HG03342 (cell line): ENCODE data around the gene HASPIN.
A peak's percentile ranks its signal among the peaks of the same experiment; 100 is the strongest.

Experiments
- ATAC-seq: cut with Tn5 transposase; IDR thresholded peaks from one replicate; pipeline ENCODE4 v1.9.1; 2021; ENCODE audit warnings: mild to moderate bottlenecking, moderate library complexity; ENCODE audit not compliant: unreplicated experiment

Gene HASPIN

DNA sequence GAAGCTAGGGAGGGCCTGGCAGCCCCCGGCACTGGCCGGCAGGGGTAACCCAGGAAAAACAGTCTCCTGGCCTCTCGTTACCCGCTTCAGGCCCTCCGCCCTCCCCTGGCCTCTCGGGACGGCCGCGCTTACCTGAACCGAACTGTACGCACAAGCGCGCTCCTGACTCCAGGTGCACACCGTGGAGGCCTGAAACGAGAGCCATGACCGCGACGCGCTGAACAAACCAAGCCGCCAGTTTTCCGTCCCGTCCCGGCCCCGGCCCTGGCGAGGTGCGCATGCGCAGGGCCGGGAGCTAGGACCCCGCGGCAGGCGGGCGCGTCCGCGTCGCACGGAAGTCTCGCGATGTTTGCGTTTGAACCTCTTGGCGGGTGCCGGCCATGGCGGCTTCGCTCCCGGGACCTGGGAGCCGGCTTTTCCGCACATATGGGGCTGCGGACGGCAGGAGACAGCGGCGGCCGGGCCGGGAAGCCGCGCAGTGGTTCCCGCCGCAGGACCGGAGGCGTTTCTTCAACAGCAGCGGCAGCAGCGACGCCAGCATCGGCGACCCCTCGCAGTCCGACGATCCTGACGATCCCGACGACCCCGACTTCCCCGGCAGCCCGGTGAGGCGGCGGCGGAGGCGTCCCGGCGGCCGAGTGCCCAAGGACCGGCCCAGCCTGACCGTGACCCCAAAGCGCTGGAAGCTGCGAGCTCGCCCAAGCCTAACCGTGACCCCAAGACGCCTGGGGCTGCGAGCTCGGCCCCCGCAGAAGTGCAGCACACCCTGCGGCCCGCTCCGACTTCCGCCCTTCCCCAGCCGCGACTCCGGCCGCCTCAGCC lies at the start of gene HASPIN:
Gene HASPIN, plus strand, starts transcription at position 348 of the 822 bp plus-strand sequence. Its CDS starts 33 bp downstream, at position 381.
- peak; percentile 76 for ATAC-seq

DNA sequence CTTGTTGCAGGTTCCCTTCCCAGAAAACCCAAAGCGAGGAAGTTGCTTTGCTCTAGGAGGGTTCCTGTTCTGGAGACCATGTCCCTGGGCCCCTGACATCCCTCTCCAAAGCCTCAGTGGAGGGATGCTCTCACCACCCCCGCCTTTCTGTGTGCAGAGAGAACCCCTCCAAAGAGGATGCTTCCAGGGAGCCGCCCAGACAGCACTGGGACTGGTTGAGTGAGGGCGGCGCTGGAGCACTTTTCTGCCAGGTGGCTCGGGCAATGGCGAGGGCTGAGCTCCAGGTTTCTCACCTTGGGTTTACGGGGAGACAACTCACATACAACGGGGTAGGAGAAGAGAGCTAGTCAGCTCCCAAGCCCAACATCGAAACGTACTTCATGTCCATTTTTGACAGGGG lies 47.8 kb upstream of the HASPIN start:
- ATAC-seq, result no peak

DNA sequence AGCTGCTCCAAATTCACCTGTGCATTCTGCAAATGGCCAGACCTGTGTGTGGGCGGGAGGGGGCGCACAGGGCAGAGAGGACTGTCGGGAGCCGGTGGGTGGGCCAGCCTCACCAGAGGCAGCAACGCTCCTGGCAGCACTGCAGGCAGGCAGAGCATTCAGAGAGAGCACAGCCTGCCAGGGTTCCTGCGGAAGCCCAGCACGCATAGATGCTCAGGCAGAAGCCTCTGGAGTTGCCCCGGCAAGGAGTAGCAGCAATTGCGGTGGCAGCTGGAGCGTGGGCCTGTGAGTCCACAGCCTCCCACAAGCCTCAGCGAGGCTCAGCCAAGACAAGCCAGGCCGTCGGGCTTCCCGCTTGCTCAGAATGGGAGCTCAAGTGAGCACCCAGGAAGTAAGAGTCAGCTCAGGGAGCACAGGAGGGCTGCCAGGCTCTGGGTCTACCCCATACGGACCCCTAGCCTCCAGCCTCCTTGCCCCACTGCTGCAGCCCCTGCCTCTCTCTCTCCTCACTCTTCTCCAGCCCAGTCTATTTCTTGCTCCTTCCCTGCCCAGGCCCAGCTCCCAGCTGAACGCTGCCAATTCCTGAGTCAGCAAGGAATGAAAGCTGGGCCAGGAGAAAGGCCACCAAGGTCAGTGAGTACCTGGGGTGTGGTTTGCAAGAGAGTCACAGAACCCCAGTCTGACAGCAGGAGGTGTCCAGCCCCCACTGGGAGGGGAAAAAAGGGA lies 45.4 kb upstream of the HASPIN start:
- no peak for ATAC-seq

DNA sequence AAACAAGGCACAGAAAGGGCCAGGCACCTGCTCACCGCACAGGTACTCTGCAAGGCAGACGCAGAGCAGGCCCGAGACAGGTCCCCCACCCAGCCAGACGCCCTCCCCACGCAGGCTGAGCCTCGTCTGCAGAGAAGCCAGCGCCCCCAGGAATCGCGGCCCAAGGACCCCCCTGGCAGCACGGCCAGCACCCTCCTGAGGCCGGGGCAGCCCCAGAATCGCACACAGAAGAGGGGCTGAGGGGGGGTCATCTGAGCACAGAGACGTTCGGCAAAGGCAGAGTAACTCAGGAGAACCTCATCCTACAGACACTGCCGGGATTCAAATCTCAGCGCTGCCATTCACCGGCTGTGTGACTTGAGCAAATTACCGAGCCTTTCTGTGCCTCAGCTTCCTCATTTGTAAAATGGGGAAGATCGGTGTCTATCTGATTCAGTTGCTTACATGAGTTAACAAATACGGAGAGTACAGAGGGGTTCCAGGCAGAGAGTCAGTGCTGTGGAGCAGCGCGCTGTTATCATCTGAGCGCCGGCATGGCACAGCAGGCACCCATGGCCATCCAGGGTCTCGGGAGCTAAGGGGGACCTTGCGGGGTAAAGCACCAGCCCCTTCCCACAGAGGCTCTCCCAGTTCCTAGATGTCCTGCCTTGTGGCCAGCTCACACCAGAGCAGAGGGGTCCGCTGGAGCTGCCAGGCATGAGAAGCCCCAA lies 44.7 kb upstream of the HASPIN start:
- ATAC-seq, result no peak

DNA sequence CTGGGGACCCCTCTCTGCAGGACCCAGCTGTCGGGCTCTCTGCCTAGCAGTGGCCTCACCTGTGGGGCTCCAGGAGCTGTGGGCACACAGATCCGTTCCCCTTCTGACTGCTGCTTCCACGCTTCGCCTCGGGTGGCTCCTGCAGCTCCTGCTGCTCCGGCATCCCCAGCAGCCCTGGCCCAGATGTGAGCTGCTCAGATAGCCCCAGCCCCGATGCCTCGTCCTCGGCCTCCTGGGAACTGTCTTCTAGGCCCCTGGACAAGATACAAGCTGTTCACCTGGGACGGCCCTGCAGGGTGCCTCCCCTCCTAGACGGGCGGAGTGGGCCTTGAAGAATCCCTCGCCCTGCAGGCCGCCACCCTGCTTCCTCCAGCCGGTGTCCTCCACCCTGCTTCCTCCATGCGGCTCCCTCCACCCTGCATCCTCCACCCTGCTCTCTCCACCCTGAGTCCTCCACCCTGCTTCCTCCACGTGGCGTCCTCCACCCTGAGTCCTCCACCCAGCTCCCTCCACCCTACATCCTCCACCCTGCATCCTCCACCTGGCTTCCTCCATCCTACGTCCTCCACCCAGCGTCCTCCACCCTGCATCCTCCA lies 44.1 kb upstream of the HASPIN start:
- no peak for ATAC-seq

DNA sequence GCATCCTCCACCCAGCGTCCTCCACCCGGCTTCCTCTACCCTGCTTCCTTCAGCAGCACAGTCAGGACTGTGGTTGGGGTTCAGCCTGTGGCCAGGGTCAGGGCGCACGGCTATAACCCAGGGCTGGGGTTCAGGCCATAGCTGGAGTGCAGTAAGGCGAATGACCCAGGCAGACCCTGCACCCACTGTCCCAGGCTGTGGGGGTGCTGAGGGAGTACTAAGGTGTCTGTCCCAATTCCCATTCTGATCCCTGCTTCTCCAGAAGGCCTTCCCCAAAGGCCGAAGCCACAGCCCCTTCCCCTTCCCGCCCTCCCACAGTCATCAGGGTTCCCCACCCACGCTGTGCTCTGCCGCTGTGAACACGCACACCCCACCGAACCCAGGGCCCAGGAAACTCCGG lies 42.6 kb upstream of the HASPIN start:
- ATAC-seq, result no peak

DNA sequence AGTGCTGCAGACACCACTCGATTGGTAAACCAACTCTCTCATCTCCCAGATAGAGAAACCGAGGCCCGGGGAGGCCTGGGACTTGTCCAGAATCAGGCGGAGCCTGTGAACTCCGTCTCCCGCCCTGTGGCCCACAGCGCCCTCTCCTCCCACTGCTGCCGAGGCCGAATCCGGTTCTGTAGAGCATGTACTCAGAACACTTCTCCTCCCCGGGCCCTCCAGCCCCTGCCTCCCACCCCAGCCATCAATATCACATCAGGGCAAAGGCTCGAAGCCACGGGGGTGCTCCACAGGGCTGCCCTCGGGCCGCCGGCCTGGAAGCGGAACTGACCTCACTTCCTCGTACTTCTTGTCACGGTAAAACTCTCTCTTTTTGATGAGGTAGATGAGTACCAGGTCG lies 42.1 kb upstream of the HASPIN start:
- no peak for ATAC-seq

DNA sequence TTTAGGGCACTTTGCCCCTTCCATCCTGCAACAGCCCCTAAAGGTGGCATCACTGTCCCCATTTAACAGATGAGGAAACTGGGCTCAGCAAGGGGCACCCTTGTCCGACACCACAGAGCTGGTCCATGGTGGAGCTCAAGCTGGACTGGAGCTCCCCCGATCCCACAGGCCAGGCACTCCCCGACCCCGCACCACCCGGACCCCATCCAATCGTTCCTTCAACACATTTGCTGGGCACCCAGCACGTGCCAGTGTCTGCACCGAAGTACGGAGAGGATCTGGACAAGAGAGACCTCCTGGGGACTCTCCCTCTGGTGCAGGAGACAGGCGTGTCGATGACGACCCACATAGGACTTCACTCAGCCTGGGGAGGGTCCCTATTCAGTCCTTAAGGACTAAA lies 41.7 kb upstream of the HASPIN start:
- no peak for ATAC-seq

DNA sequence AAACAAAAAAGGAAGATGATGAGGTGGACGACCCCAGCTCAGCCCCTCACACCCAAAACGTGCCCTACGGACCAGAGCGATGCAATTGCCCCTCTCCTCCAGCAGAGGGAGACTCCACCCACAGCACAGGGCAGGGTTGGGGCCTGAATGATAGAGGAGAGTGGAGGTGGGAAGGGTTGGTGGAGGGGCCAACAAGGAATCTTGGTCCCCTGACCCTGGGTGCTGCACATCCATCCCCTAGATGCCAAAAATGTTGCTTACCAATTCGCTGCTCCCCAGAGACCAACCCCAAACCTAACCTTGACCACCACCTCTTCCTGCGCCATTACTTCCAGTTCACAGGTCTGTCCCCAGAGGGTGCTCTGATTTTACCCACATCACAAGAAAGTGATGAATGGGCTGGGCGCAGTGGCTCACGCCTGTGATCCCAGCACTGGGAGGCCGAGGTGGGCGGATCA lies 40.6 kb upstream of the HASPIN start:
- ATAC-seq, result no peak

DNA sequence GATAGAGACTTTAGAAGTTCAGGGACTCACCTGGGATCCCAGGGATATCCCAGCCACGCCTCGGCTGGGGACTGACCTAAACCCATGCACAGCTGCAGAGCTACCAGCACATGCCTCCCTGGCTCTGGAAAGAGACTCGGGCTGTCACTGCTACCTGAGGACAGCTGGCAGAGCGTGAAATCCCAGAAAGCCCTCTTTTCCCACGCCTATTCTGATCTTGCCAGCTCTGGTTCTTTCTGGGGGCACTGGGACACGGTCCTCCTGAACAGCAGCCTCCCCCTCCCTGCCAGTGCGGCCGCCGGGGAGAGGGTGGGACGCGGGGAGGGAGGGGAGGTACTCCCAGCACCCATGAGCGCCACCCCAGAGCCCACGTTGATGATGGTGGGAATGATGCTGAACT lies 38.5 kb upstream of the HASPIN start:
- no peak for ATAC-seq

DNA sequence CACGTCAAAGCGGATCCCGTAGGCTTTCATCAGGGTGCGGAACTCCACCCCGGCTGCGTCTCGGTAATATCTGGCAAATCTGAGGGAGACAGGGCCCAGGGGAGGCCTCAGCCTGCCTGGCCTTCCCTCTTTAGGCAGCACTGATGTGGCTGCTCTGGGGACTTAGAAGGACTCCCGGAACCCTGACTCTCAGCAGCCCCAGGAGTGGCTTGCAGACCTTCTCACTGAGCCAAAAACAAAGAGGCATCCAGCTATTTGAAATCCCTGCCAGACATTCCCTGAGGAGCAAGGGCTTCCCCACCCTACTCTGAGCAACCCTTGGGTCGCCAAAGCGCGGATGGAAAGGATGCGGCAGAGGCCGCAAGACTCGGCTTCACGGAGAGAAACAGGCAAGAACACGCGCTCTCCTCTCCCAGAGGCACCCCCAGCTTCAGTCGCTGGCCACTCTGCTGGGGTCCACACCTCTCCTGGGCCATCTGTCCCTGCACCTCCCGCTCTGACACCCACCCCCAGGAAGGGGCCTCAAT lies 35.6 kb upstream of the HASPIN start:
- ATAC-seq, result no peak

DNA sequence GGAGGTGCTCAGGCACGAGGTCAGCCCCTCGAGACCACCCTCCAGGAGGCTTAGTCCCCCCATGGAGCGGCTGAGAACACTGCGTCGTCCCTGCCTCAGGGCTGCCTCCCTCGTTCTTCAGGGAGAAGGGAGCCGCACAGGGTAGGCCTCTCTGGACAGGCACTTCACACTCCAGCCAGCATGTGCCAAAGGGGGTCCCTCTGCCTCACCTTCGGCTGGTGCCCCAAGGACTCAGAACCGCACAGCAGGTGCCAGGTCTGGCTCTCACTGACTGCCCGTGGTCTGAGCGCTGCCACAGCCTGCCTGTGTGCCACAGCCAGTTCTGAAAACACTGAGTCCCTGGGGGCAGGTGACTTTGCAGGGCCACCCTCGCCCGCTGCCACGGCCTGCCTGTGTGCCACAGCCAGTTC lies 34.8 kb upstream of the HASPIN start:
- ATAC-seq, result no peak

DNA sequence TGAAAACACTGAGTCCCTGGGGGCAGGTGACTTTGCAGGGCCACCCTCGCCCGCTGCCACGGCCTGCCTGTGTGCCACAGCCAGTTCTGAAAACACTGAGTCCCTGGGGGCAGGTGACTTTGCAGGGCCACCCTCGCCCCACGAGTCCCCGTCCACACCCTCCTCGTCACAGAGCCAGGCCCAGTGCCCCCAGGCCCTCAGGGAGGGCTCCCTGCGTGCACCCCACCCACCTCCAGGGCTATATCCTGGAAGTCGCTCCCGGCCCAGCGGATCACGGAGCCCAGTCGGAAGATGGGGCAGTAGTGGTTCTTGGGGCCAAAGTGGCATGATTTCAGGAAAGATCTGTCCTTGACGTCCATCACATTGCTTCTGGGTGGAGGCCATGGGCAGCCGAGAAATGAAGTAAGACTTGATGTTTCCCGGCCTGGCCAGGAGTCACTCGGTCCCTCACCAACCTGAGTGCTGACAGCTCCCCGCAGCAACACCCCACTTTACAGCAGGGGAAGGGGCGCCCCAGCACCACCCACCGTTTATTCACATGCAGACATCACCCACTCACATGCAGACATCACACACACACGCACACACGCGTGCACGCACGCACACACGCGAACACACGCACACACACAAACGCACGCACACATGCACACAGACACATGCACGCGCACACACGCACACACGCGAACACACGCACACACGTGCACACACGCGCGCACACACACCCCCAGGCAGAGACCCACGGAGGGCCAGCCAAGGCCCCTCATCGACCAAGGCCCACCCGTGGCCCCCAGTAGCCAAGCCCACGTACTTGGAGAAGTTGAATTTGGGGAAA lies 34.2 kb upstream of the HASPIN start:
- no peak for ATAC-seq

DNA sequence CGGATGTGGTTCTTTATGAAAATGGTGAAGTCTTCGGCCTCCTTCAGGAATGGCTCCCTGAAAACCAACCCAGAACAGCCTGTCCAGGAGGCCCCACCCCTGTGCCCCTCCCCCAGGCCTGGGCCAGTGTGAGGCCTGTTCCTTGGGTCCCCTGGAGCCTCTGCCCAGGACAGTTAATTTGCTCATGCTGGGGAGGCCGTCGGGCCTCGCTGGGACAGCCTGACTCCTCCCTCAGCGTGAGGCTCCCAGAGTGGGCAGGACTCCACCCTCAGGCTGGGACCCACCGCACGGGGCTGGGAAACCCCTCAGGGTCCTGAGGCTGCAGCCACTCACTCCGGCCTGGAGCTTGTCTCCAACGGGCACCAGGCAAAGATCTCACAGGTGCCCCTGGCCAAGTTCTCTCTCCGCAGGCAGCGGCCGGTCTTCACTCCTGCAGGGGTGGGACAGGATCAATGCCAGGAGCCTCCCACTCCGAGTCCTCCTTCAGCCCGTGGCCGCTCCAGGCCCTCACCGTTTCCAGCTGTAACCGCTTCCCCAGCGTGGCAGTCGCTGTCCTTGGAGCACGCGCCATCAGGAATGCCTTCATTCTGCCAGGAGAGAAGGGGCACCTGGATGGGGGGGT lies 33.5 kb upstream of the HASPIN start:
- ATAC-seq, result no peak

DNA sequence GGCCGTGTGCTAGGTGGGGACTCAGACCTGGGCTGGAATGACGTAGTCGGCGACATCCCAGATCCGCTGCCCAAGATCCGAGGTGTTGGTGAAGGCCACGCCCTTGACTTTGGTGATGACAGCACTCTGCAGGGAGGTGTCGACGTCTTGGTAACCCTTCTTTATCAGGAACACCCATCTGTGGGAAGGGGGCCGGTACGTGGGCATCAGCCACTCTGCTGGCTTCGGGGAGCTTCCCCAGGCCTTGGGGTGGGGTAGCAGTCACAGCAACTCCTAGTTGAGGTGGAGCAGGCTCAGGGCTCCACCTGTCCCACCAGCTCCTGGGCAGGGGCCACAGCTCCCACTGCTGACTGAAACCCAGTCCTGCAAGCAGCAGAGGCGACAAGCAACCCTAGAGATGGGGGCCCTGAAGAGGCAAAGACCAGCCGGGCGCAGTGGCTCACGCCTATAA lies 32.1 kb upstream of the HASPIN start:
- no peak for ATAC-seq

DNA sequence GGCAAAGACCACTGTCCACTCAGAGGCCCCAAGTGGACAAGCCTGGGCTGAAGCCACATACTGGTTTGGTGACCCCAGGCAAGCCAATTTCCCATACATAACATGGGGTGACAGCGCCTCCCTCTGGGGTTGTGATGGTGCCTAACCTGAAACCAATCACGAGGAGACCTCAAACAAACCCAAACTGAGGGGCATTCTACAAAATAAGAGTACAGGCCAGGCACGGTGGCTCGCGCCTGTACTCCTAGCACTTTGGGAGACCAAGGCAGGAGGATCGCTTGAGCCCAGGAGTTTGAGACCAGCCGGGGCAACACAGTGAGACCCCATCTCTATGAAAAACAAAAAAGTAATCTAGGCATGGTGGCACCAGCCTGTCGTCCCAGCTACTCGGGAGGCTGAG lies 31.4 kb upstream of the HASPIN start:
- ATAC-seq, result no peak

DNA sequence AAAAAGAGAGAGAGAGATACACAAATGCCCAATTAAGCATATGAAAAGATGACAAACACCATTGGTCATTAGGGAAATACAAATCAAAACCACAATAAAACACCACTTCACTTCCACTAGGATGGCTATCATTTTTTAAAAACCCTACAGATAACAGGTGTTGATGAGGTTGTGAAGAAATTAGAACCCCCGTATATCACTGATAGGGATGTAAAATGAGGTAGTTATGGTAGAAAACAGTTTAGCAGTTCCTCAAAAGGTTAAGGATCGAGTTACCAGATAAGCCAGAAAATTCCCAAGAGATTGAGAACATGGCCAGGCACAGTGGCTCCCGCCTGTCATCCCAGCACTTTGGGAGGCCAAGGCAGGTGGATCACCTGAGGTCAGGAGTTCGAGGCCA lies 30.6 kb upstream of the HASPIN start:
- ATAC-seq, result no peak

DNA sequence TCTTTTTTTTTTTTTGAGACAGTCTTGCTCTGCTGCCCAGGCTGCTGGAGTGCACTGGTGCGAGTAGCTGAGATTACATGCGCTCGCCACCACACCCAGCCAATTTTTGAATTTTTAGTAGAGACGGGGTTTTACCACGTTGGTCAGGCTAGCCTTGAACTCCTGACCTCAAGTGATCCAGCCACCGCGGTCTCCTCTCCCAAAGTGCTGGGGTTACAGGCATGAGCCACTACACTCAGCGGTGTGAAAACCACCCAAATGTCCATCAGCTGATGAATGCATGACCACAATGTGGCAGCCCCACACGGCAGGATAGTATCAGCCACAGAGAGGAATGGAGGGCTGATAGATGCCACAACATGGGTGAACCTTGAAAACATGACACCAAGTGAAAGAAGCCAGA lies 29.9 kb upstream of the HASPIN start:
- peak; percentile 39 for ATAC-seq

DNA sequence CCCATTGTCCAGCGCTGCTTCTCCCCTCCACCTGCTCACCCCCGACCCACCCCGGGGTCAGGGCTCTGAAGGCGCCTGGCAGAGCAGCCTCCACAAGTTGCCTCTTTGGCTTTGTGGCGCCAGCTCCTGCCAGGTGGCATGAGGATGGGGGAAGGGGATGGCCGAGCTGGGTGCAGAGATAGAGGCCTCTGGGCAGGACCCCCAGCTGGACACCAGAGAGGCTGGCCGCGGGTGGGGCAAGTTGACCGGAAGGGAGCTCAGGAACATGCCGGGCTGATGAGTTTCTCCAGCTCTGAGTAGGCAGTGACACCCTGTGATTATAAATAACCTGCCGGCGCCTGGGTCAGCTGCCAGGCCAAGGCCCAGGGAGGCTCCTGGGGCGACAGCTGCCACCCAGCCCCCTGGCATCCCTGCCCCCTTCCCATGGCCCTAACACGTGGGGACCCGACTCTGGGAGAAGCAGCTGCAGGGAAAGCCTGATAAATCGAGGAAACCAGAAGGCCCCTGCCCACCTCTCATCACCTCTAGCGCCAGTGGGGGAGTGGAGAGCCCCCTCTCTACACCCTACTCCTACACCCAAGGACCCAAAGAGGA lies 28.5 kb upstream of the HASPIN start:
- ATAC-seq, result no peak
